Measurements from ENCODE around the gene KLHL17. TPM values are rescaled to one million over a fixed set of nuclear protein-coding genes. Genes with fewer than 3 reads are reported as not detected.

The KLHL17 gene
- total and polyA plus RNA-seq, 9 of the 15 experiments (the other 6 are each of a cell fraction or from before 2014, with no cell fraction given), result 0.14 to 84.8 (median 13.0) TPM

DNA sequence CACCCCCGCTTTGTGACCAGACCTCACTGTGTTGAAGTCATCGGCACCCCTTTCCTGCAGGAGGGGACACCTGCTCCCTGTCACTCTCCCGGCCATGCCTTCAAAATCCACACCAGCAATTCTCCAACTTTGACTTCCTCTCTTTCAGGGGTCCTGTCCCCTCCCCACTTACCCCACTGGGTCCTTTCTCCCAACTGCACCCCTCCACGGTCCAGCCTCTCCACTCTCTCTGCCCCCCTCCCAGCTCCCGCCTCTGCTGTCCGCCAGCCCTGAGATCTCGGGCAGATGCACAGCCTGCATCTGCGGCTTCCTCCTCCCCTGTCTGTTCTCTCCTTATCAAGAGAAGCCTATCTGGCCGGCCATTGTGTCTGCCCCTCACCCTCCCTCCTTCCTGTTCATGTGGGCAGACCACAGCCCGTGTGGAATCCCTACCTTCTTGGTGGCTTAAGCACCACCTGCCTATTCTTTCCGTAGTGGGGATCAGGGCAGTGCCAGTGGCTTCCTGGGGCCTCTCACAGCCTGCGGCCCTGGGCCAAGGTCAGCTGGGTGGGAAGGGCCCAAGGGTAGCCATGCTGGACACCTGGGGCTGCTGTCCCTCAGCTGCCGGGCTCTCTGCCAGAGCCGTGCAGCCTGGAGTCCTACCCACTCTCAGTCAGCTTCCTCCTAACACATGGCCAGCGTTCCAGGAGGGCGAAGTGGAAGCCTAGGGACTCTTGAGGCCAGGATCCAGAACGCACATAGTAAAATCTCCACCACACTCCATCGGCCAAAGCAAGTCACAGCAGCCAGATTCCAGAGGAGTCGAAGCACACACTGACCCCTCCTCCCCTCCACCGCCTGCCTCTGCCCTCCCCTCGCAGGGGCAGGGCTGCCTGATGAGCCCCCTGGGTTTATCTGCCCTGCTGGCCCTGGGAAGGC, 44.7 kb downstream of the KLHL17 start (continued):
- no peak for TF ChIP-seq MYBL2 (IDR thresholded peaks at IDR 0.05; ENCODE audit: low read depth)
- no peak for TF ChIP-seq MYBL2 (CRISPR knock-in tag; IDR thresholded peaks at IDR 0.05; ENCODE audit: borderline replicate concordance)
- no peak for TF ChIP-seq ZBTB1 (CRISPR knock-in tag; IDR thresholded peaks at IDR 0.05; ENCODE audit: borderline replicate concordance, low read depth)
- TF ChIP-seq ZNF175 (CRISPR knock-in tag; IDR thresholded peaks at IDR 0.05; ENCODE audit: low read depth), result peak; percentile 86
- TF ChIP-seq ZNF696 (CRISPR knock-in tag; conservative IDR thresholded peaks at IDR 0.05), result no peak
- no peak for TF ChIP-seq MCM5 (IDR thresholded peaks at IDR 0.05; ENCODE audit: low read depth)
- TF ChIP-seq TEAD4 (IDR thresholded peaks at IDR 0.05; ENCODE audit: low read length), result no peak
- TF ChIP-seq TEAD4 (CRISPR knock-in tag; IDR thresholded peaks at IDR 0.05; ENCODE audit: borderline replicate concordance), result no peak
- no peak for TF ChIP-seq ZNF274 (IDR thresholded peaks at IDR 0.05; ENCODE audit: borderline replicate concordance, low read depth, low read length)
- TF ChIP-seq, protein P1, sequence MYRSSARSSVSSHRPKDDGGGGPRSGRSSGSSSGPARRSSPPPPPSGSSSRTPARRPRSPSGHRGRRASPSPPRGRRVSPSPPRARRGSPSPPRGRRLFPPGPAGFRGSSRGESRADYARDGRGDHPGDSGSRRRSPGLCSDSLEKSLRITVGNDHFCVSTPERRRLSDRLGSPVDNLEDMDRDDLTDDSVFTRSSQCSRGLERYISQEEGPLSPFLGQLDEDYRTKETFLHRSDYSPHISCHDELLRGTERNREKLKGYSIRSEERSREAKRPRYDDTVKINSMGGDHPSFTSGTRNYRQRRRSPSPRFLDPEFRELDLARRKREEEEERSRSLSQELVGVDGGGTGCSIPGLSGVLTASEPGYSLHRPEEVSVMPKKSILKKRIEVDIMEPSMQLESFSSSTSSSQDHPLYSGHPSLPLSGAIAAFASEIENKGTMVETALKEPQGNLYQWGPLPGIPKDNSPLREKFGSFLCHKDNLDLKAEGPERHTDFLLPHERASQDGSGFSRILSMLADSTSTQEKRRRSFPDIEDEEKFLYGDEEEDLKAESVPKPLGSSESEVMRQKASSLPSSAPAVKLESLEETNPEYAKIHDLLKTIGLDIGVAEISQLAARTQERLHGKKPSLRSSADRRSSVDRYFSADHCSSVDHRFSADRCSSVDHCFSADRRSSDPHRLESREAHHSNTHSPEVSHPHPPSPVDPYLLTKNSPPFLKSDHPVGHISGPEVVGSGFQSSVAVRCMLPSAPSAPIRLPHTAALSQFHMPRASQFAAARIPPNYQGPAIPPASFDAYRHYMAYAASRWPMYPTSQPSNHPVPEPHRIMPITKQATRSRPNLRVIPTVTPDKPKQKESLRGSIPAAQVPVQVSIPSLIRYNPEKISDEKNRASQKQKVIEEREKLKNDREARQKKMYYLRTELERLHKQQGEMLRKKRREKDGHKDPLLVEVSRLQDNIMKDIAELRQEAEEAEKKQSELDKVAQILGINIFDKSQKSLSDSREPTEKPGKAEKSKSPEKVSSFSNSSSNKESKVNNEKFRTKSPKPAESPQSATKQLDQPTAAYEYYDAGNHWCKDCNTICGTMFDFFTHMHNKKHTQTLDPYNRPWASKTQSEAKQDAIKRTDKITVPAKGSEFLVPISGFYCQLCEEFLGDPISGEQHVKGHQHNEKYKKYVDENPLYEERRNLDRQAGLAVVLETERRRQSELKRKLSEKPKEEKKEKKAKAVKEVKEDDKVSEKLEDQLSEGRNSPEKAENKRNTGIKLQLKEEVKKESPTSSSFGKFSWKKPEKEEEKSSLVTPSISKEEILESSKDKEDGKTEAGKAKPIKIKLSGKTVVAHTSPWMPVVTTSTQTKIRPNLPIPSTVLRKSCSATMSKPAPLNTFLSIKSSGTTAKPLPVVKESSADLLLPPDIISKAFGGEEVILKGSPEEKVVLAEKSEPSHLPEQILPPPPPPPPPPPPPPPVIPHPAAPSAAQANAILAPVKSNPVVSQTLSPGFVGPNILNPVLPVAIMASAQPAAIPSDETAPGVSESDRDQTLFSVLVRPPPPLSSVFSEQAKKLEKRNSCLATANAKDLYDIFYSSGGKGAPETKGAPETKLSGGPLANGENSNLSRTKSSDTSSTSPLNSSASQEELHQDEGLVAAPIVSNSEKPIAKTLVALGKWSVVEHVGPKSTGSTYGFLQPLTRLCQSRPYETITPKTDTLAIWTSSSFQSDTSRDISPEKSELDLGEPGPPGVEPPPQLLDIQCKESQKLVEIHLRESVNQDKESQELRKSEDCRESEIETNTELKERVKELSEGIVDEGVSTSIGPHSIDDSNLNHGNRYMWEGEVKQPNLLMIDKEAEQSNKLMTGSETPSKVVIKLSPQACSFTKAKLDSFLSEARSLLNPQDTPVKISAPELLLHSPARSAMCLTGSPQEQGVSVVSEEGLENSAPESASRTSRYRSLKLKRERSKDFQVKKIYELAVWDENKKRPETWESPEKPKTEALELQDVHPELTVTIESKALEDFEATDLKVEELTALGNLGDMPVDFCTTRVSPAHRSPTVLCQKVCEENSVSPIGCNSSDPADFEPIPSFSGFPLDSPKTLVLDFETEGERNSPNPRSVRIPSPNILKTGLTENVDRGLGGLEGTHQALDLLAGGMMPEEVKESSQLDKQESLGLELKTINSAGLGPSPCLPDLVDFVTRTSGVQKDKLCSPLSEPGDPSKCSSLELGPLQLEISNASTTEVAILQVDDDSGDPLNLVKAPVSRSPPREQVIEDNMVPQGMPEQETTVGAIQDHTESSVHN (IDR thresholded peaks at IDR 0.05; ENCODE audit: borderline replicate concordance in 1 of 2, low read depth in 1 of 2), result no peak
- TF ChIP-seq ZBTB26 (CRISPR knock-in tag; IDR thresholded peaks at IDR 0.05), result no peak
- no peak for TF ChIP-seq MAFK (IDR thresholded peaks at IDR 0.05; ENCODE audit: low read length)
- no peak for TF ChIP-seq ZNF699 (CRISPR knock-in tag; IDR thresholded peaks at IDR 0.05; ENCODE audit: insufficient replicate concordance)
- peak; percentile 64; the same call in 1 of the 2 replicates for TF ChIP-seq ZNF263 (CRISPR knock-in tag; IDR thresholded peaks at IDR 0.05; ENCODE audit: borderline replicate concordance)
- TF ChIP-seq ZC3H11A (IDR thresholded peaks at IDR 0.05; ENCODE audit: low read depth, low read length), result no peak
